ENCODE data around the gene PIK3R1.

Gene PIK3R1

GRCh38 chr5:68187268-68188055 is 28.1 kb upstream of the PIK3R1 start:
- TF ChIP-seq CTCF (conservative IDR thresholded peaks at IDR 0.05) = no peak
- no peak overlapping the region for H3K27ac ChIP-seq

- H3K27ac ChIP-seq = no peak overlapping the region
- no peak for TF ChIP-seq CTCF (conservative IDR thresholded peaks at IDR 0.05)
Measured at GRCh38 chr5:68189171-68189570, 26.4 kb upstream of the PIK3R1 start.

GRCh38 chr5:68189613-68190012 is 25.9 kb upstream of the PIK3R1 start:
- H3K27ac ChIP-seq = no peak overlapping the region
- no peak for TF ChIP-seq CTCF (conservative IDR thresholded peaks at IDR 0.05)

DNA sequence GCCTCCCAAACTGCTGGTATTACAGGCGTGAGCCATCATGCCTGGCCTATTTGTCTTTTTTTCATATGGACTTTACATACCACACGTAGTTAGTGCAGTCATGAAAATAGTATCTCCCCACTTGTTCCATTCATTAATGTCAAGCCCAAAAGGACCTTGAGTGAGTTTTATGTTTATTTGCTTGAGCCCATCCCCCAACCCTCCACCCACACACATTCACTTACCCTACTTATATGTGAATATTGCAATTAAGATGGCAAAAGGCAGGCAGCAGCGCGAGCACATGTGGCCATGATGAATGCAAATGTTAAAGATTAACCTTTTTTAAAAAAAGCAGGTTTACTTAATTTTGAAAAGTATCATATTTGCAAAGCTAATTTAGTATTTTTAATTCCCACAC is 24.9 kb upstream of the PIK3R1 start:
- no peak overlapping the region for H3K27ac ChIP-seq
- no peak for TF ChIP-seq CTCF (conservative IDR thresholded peaks at IDR 0.05)

- no peak overlapping the region for H3K27ac ChIP-seq
Measured at GRCh38 chr5:68191083-68191791, 24.3 kb upstream of the PIK3R1 start.

DNA sequence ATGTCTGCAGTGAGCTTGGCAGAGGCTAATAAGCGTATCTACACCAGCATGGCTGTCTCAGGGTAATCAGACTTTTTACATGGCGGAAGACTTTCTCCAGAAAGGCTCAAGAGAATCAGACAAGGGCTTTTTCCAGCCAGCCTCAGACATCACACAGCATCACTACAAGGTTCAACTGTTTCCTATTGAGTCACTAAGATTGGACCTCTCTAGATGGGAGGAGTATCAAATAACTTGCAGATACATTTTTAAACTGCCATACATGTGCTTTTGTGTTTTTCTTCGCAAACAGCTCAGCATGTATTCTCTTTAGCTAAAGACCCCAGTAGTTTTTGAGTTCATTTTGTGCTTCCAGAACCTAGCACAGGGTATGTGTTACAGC is 22.9 kb upstream of the PIK3R1 start:
- H3K27ac ChIP-seq = no peak overlapping the region
- no peak for TF ChIP-seq CTCF (conservative IDR thresholded peaks at IDR 0.05)

More at GRCh38 chr5:68191083-68191791, 24.3 kb upstream of the PIK3R1 start:
- TF ChIP-seq CTCF (conservative IDR thresholded peaks at IDR 0.05) = no peak

- no peak for TF ChIP-seq CTCF (conservative IDR thresholded peaks at IDR 0.05)
Measured at GRCh38 chr5:68193481-68194036, 22.0 kb upstream of the PIK3R1 start.

More at GRCh38 chr5:68193481-68194036, 22.0 kb upstream of the PIK3R1 start:
- no peak overlapping the region for H3K27ac ChIP-seq

All from VCaP (cell line).